ENCODE measurements around the gene FBXO28.

FBXO28 gene

GRCh38 chr1:224113005-224113404, 906 bp upstream of the FBXO28 start:
- no peak for DNase-seq
- no peaks in the 10 kb centered on the region for H3K9me3 ChIP-seq (ENCODE audit: insufficient read depth, low read depth, low read length)
- no peak overlapping the region for H2AFZ ChIP-seq (ENCODE audit: insufficient read depth, low read length, poor library complexity)
- H3K79me1 ChIP-seq (ENCODE audit: low read length): peaks cover 7% of the 10 kb centered on the region
- H3K27ac ChIP-seq (ENCODE audit: low read depth, low read length): no peak overlapping the region
- no peak overlapping the region for H2BK12ac ChIP-seq (ENCODE audit: low read length)
- no peak overlapping the region for H3K14ac ChIP-seq (ENCODE audit: low read length)
- H2BK120ac ChIP-seq (ENCODE audit: insufficient read depth, low read length, poor library complexity): no peak overlapping the region
- no peak overlapping the region for H4K91ac ChIP-seq (ENCODE audit: low read depth, low read length)
- no peaks in the 10 kb centered on the region for H3K27me3 ChIP-seq (ENCODE audit: insufficient read depth, low read length)
- H2BK5ac ChIP-seq (ENCODE audit: low read depth, low read length, poor library complexity): no peak overlapping the region
- H4K12ac ChIP-seq (ENCODE audit: low read depth, low read length): no peak overlapping the region
- H3K23ac ChIP-seq (ENCODE audit: low read length): no peak overlapping the region
- no peak overlapping the region for H3K4ac ChIP-seq (ENCODE audit: low read depth, low read length)
- H3K4me1 ChIP-seq (ENCODE audit: control insufficient read depth in 1 of 2, insufficient read depth in 2 of 2, low read length in 2 of 2): no peaks in the 10 kb centered on the region
- no peak overlapping the region for H3K4me3 ChIP-seq (ENCODE audit: low read depth, low read length)
- H4K8ac ChIP-seq (ENCODE audit: low read depth, low read length): no peak overlapping the region
- no peak overlapping the region for H3K4me2 ChIP-seq (ENCODE audit: low read length)
- H2AK5ac ChIP-seq (ENCODE audit: low read length): no peak overlapping the region
- H3K18ac ChIP-seq (ENCODE audit: low read length): no peak overlapping the region
- WGBS (ENCODE audit: extremely low coverage, insufficient coverage, insufficient read length): no CpG with 5 or more reads among the region's 10 CpGs
- H3K36me3 ChIP-seq (ENCODE audit: control insufficient read depth in 1 of 2, insufficient read depth in 2 of 2, low read length in 2 of 2): peaks cover 0 to 2% of the 10 kb centered on the region in 2 experiments
- H3K79me2 ChIP-seq (ENCODE audit: control insufficient read depth, insufficient read depth, low read length, poor library complexity): peaks cover 10% of the 10 kb centered on the region
- H3K9ac ChIP-seq (ENCODE audit: low read length): no peak overlapping the region

GRCh38 chr1:224113545-224113917, 380 bp upstream of the FBXO28 start:
- H2AK5ac ChIP-seq (ENCODE audit: low read length): no peak overlapping the region
- no peaks in the 10 kb centered on the region for H3K9me3 ChIP-seq (ENCODE audit: insufficient read depth, low read depth, low read length)
- H2BK5ac ChIP-seq (ENCODE audit: low read depth, low read length, poor library complexity): no peak overlapping the region
- peaks cover 10% of the 10 kb centered on the region for H3K79me2 ChIP-seq (ENCODE audit: control insufficient read depth, insufficient read depth, low read length, poor library complexity)
- no peak overlapping the region for H3K4me3 ChIP-seq (ENCODE audit: low read depth, low read length)
- no peak overlapping the region for H3K27ac ChIP-seq (ENCODE audit: low read depth, low read length)
- H4K12ac ChIP-seq (ENCODE audit: low read depth, low read length): no peak overlapping the region
- H3K27me3 ChIP-seq (ENCODE audit: insufficient read depth, low read length): no peaks in the 10 kb centered on the region
- H2BK12ac ChIP-seq (ENCODE audit: low read length): no peak overlapping the region
- peaks cover 0 to 2% of the 10 kb centered on the region in 2 experiments for H3K36me3 ChIP-seq (ENCODE audit: control insufficient read depth in 1 of 2, insufficient read depth in 2 of 2, low read length in 2 of 2)
- no peaks in the 10 kb centered on the region for H3K4me1 ChIP-seq (ENCODE audit: control insufficient read depth in 1 of 2, insufficient read depth in 2 of 2, low read length in 2 of 2)
- no peak overlapping the region for H3K4ac ChIP-seq (ENCODE audit: low read depth, low read length)
- H3K14ac ChIP-seq (ENCODE audit: low read length): no peak overlapping the region
- H3K23ac ChIP-seq (ENCODE audit: low read length): no peak overlapping the region
- no peak overlapping the region for H3K9ac ChIP-seq (ENCODE audit: low read length)
- peak overlapping the region; percentile 99 for H3K4me2 ChIP-seq (ENCODE audit: low read length)
- H2BK120ac ChIP-seq (ENCODE audit: insufficient read depth, low read length, poor library complexity): no peak overlapping the region
- H3K18ac ChIP-seq (ENCODE audit: low read length): no peak overlapping the region
- no peak overlapping the region for H2AFZ ChIP-seq (ENCODE audit: insufficient read depth, low read length, poor library complexity)
- no CpG with 5 or more reads among the region's 2 CpGs for WGBS (ENCODE audit: extremely low coverage, insufficient coverage, insufficient read length)
- H4K91ac ChIP-seq (ENCODE audit: low read depth, low read length): no peak overlapping the region
- DNase-seq: peak in 1 of 2 donors; percentile 2
- H3K79me1 ChIP-seq (ENCODE audit: low read length): peaks cover 7% of the 10 kb centered on the region
- H4K8ac ChIP-seq (ENCODE audit: low read depth, low read length): peak overlapping the region; percentile 51

DNA sequence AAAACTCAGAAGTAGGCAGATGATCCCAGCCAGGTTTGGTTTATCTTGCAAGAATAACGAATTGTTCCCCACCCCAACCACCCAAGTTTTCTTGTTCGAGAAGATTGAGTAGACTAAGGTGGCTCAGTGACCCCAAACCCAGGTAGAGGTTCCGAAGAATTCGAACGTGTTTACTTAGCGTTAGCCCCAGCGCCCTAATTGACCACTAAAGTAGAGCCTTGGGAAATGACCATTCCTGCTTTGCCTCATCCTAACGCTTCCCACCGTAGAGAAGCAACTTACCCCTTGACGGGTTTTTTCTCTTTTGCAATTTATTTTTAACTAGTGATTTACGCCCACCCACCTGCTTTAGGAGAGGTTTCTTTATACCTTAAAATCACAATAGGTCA, 870 bp downstream of the FBXO28 start:
- peak overlapping the region; percentile 98 for H4K12ac ChIP-seq (ENCODE audit: low read depth, low read length)
- H3K9me3 ChIP-seq (ENCODE audit: insufficient read depth, low read depth, low read length): no peaks in the 10 kb centered on the region
- no CpG with 5 or more reads among the region's 11 CpGs for WGBS (ENCODE audit: extremely low coverage, insufficient coverage, insufficient read length)

DNA sequence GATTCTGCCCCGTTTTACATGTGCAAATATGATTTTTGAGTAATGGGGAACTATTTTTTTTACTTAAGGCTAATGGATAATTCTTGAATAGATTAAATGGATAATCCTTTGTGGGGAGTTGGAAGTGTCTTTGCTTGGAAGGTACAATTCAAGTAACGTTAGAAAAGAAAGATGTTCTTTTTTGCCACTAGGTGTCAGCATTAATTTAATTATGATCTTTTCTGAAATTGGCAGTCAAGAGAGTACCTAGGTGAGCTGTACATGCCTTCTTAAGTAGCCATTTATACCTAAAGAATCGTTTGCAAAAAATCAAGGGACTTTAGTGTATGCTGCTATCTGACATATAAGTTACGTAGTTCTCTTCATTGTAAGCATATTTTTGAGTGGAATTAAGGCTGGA, 2.2 kb downstream of the FBXO28 start:
- peak in 1 of 2 donors; percentile 78 for DNase-seq
- no peak overlapping the region for H3K18ac ChIP-seq (ENCODE audit: low read length)
- no peak overlapping the region for H2AFZ ChIP-seq (ENCODE audit: insufficient read depth, low read length, poor library complexity)
- no peak overlapping the region for H4K8ac ChIP-seq (ENCODE audit: low read depth, low read length)
- H3K4me1 ChIP-seq (ENCODE audit: control insufficient read depth in 1 of 2, insufficient read depth in 2 of 2, low read length in 2 of 2): no peaks in the 10 kb centered on the region
- no peak overlapping the region for H2AK5ac ChIP-seq (ENCODE audit: low read length)
- no peak overlapping the region for H3K4me3 ChIP-seq (ENCODE audit: low read depth, low read length)
- no peak overlapping the region for H3K4ac ChIP-seq (ENCODE audit: low read depth, low read length)
- H3K79me2 ChIP-seq (ENCODE audit: control insufficient read depth, insufficient read depth, low read length, poor library complexity): peaks cover 10% of the 10 kb centered on the region
- H2BK120ac ChIP-seq (ENCODE audit: insufficient read depth, low read length, poor library complexity): no peak overlapping the region
- no peak overlapping the region for H3K14ac ChIP-seq (ENCODE audit: low read length)
- no peak overlapping the region for H4K12ac ChIP-seq (ENCODE audit: low read depth, low read length)
- no peak overlapping the region for H3K9ac ChIP-seq (ENCODE audit: low read length)
- H3K9me3 ChIP-seq (ENCODE audit: insufficient read depth, low read depth, low read length): no peaks in the 10 kb centered on the region
- H3K27ac ChIP-seq (ENCODE audit: low read depth, low read length): no peak overlapping the region
- H3K4me2 ChIP-seq (ENCODE audit: low read length): no peak overlapping the region
- WGBS (ENCODE audit: extremely low coverage, insufficient coverage, insufficient read length): no CpG with 5 or more reads among the region's 4 CpGs
- peaks cover 7% of the 10 kb centered on the region for H3K79me1 ChIP-seq (ENCODE audit: low read length)
- no peak overlapping the region for H2BK5ac ChIP-seq (ENCODE audit: low read depth, low read length, poor library complexity)
- peaks cover 0 to 2% of the 10 kb centered on the region in 2 experiments for H3K36me3 ChIP-seq (ENCODE audit: control insufficient read depth in 1 of 2, insufficient read depth in 2 of 2, low read length in 2 of 2)
- no peak overlapping the region for H2BK12ac ChIP-seq (ENCODE audit: low read length)
- H3K27me3 ChIP-seq (ENCODE audit: insufficient read depth, low read length): no peaks in the 10 kb centered on the region
- H3K23ac ChIP-seq (ENCODE audit: low read length): no peak overlapping the region
- no peak overlapping the region for H4K91ac ChIP-seq (ENCODE audit: low read depth, low read length)

More for the DNA sequence above, 870 bp downstream of the FBXO28 start:
- H2AK5ac ChIP-seq (ENCODE audit: low read length): peak overlapping the region; percentile 81
- peak overlapping the region; percentile 86 for H2BK120ac ChIP-seq (ENCODE audit: insufficient read depth, low read length, poor library complexity)
- peak overlapping the region; percentile 99 for H3K4ac ChIP-seq (ENCODE audit: low read depth, low read length)
- peak overlapping the region; percentile 91 for H2BK5ac ChIP-seq (ENCODE audit: low read depth, low read length, poor library complexity)
- peak overlapping the region; percentile 98 for H4K91ac ChIP-seq (ENCODE audit: low read depth, low read length)
- H3K23ac ChIP-seq (ENCODE audit: low read length): no peak overlapping the region
- no peak overlapping the region for H3K18ac ChIP-seq (ENCODE audit: low read length)
- no peak overlapping the region for H2BK12ac ChIP-seq (ENCODE audit: low read length)
- no peaks in the 10 kb centered on the region for H3K4me1 ChIP-seq (ENCODE audit: control insufficient read depth in 1 of 2, insufficient read depth in 2 of 2, low read length in 2 of 2)
- H3K4me3 ChIP-seq (ENCODE audit: low read depth, low read length): peak overlapping the region; percentile 93
- H3K27me3 ChIP-seq (ENCODE audit: insufficient read depth, low read length): no peaks in the 10 kb centered on the region
- peak overlapping the region; percentile 83 for H3K9ac ChIP-seq (ENCODE audit: low read length)
- H3K79me2 ChIP-seq (ENCODE audit: control insufficient read depth, insufficient read depth, low read length, poor library complexity): peaks cover 10% of the 10 kb centered on the region
- peaks cover 0 to 2% of the 10 kb centered on the region in 2 experiments for H3K36me3 ChIP-seq (ENCODE audit: control insufficient read depth in 1 of 2, insufficient read depth in 2 of 2, low read length in 2 of 2)
- H3K4me2 ChIP-seq (ENCODE audit: low read length): peak overlapping the region; percentile 99
- peak in 1 of 2 donors; percentile 17 for DNase-seq
- peak overlapping the region; percentile 98 for H2AFZ ChIP-seq (ENCODE audit: insufficient read depth, low read length, poor library complexity)
- peaks cover 7% of the 10 kb centered on the region for H3K79me1 ChIP-seq (ENCODE audit: low read length)
- peak overlapping the region; percentile 73 for H3K27ac ChIP-seq (ENCODE audit: low read depth, low read length)
- H3K14ac ChIP-seq (ENCODE audit: low read length): peak overlapping the region; percentile 98
- H4K8ac ChIP-seq (ENCODE audit: low read depth, low read length): peak overlapping the region; percentile 98
